Effector memory CD4-positive, alpha-beta T cell (primary cell): Measurements from ENCODE around the gene TMEM98.
"Not testable (repeated sequence)": the region's sequence is repeated elsewhere in the genome, so short reads cannot be mapped to it uniquely, and the experiment has no call there.

Experiments used
- DNase-seq, 3 donors: peaks; one replicate each; pipeline ENCODE4 v3.0.0-alpha.2; 2020
- H3K27ac ChIP-seq: 2 replicates; pipeline ENCODE4 v1.7.0; 2013; ENCODE audit warnings: mild to moderate bottlenecking, low read length, moderate library complexity; ENCODE audit not compliant: insufficient read depth, poor library complexity, severe bottlenecking
- H3K27me3 ChIP-seq: replicated peaks from 2 replicates; pipeline ENCODE4 v1.7.0; 2013; ENCODE audit warnings: mild to moderate bottlenecking, low read length; ENCODE audit not compliant: insufficient read depth, control insufficient read depth, poor library complexity, severe bottlenecking
- H3K36me3 ChIP-seq: 2 replicates; pipeline ENCODE4 v1.7.0; 2013; ENCODE audit warnings: mild to moderate bottlenecking, low read length, moderate library complexity; ENCODE audit not compliant: control insufficient read depth, insufficient read depth
- H3K4me1 ChIP-seq: 2 replicates; pipeline ENCODE4 v1.7.0; 2013; ENCODE audit warnings: low read length, mild to moderate bottlenecking; ENCODE audit not compliant: control insufficient read depth, insufficient read depth, poor library complexity, severe bottlenecking
- H3K4me3 ChIP-seq: 2 replicates; pipeline ENCODE4 v1.7.0; 2013; ENCODE audit warnings: low read length, low read depth, mild to moderate bottlenecking; ENCODE audit not compliant: insufficient read depth, poor library complexity, severe bottlenecking
- H3K9me3 ChIP-seq: 2 replicates; pipeline ENCODE4 v1.7.0; 2013; ENCODE audit warnings: mild to moderate bottlenecking, low read length, moderate library complexity; ENCODE audit not compliant: control insufficient read depth

The TMEM98 gene

GRCh38 chr17:32969231-32969630 is 41.3 kb downstream of the TMEM98 start:
- H3K27ac ChIP-seq, DNase-seq, H3K27me3 ChIP-seq, H3K4me1 ChIP-seq, H3K9me3 ChIP-seq, H3K36me3 ChIP-seq, H3K4me3 ChIP-seq: not testable (repeated sequence)

- Histone ChIP-seq H3K27ac (no peak overlapping the region), H3K9me3 (no peaks in the 10 kb centered on the region), H3K4me3 (no peak overlapping the region), H3K4me1 (no peaks in the 10 kb centered on the region), H3K36me3 (no peaks in the 10 kb centered on the region), H3K27me3 (no peaks in the 10 kb centered on the region)
- no peak for DNase-seq
Observed at GRCh38 chr17:32970281-32970680, 42.3 kb downstream of the TMEM98 start.

DNA sequence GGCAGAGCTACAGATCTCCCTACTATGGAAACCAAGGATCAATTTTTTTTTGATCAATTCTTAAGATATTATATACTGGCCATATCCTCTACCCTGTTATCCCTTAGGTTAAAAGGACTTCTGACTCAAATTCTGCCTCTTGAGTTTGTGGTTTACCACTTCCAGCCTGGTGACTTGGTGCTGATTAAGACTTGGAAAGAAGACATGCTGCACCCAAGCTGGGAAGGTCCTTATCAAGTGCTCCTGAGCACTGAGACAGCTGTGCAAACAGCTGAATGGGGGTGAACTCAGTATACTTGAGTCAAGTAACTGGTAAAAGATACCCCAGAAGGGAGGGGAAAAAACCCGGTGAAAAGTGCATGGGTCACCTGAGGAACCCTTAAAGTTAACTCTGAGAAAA is 43.2 kb downstream of the TMEM98 start:
- H3K27ac ChIP-seq, result no peak overlapping the region
- no peak for DNase-seq

DNA sequence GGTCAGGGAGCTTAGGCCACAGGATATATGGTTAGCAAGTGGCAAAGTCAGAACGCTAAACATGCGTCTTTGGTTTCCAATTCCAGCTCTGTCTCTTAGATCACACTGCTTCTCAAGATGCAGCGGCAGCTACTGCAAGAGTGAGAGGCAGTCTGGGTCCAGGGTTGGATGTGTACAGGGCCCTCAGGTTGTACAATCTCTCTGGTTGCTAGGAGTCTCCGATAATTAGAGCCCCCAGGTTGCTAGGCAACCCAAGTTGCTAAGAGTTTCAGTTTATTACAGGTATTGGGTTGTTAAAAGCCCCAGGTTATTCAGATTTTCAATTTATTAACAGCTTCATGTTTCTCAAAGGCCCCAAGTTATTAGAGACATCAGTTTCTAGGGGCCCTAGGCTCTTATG is 48.2 kb downstream of the TMEM98 start:
- Histone ChIP-seq H3K36me3 (no peaks in the 10 kb centered on the region), H3K9me3 (no peaks in the 10 kb centered on the region)

More for the DNA sequence above, 43.2 kb downstream of the TMEM98 start:
- Histone ChIP-seq H3K4me1 (no peaks in the 10 kb centered on the region), H3K9me3 (no peaks in the 10 kb centered on the region), H3K4me3 (no peak overlapping the region), H3K36me3 (no peaks in the 10 kb centered on the region), H3K27me3 (no peaks in the 10 kb centered on the region)

GRCh38 chr17:32976605-32977004 is 48.7 kb downstream of the TMEM98 start:
- no peak for DNase-seq
- Histone ChIP-seq H3K9me3 (no peaks in the 10 kb centered on the region), H3K4me1 (no peaks in the 10 kb centered on the region), H3K27ac (no peak overlapping the region), H3K4me3 (no peak overlapping the region), H3K27me3 (no peaks in the 10 kb centered on the region), H3K36me3 (no peaks in the 10 kb centered on the region)

More for the DNA sequence above, 48.2 kb downstream of the TMEM98 start:
- H3K27me3 ChIP-seq, result no peaks in the 10 kb centered on the region
- H3K4me1 ChIP-seq, result no peaks in the 10 kb centered on the region
- no peak overlapping the region for H3K27ac ChIP-seq
- H3K4me3 ChIP-seq, result no peak overlapping the region
- no peak for DNase-seq

DNA sequence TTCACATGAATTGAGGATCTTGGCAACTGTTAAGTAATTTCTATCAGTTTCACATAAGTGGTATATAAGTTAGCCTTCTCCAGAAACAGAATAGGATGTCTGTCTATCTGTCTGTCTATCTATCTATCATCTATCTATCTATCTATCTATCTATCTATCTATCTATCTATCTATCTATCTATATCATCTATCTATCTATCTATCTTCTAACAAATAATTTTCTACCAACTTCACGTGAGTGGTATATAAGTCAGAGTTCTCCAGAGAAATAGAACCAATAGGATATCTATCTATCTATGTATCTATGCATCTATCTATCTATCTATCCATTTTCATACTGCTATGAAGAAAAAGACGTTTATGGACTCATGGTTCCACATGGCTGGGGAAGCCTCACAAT is 52.3 kb downstream of the TMEM98 start:
- no peaks in the 10 kb centered on the region for H3K4me1 ChIP-seq
- H3K9me3 ChIP-seq, result no peaks in the 10 kb centered on the region
- no peaks in the 10 kb centered on the region for H3K27me3 ChIP-seq
- no peak overlapping the region for H3K4me3 ChIP-seq
- no peak overlapping the region for H3K27ac ChIP-seq
- DNase-seq, result no peak
- no peaks in the 10 kb centered on the region for H3K36me3 ChIP-seq

- not testable (repeated sequence) for DNase-seq, H3K9me3 ChIP-seq, H3K36me3 ChIP-seq, H3K27ac ChIP-seq, H3K4me1 ChIP-seq, H3K4me3 ChIP-seq, H3K27me3 ChIP-seq
Observed at GRCh38 chr17:32981611-32982010, 53.7 kb downstream of the TMEM98 start.

- H3K9me3 ChIP-seq, result no peaks in the 10 kb centered on the region
- DNase-seq, result no peak
- H3K4me1 ChIP-seq, result no peaks in the 10 kb centered on the region
- H3K4me3 ChIP-seq, result no peak overlapping the region
- no peaks in the 10 kb centered on the region for H3K36me3 ChIP-seq
- H3K27ac ChIP-seq, result no peak overlapping the region
- no peaks in the 10 kb centered on the region for H3K27me3 ChIP-seq
Observed at GRCh38 chr17:32985050-32985756, 57.2 kb downstream of the TMEM98 start.

DNA sequence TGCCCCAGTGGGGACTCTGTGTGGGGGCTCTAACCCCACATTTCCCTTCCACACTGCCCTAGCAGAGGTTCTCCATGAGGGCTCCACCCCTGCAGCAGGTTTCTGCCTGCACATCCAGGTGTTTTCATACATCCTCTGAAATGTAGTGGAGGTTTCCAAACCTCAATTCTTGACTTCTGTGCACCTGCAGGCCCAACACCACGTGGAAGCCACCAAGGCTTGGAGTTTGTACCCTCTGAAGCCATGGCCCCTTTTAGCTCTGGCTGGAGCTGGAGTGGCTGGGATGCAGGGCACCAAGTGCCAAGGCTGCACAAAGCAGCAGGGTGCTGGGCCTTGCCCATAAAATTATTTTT is 59.5 kb downstream of the TMEM98 start:
- not testable (repeated sequence) for H3K36me3 ChIP-seq, H3K4me1 ChIP-seq, H3K27ac ChIP-seq, H3K27me3 ChIP-seq, DNase-seq, H3K4me3 ChIP-seq, H3K9me3 ChIP-seq

DNA sequence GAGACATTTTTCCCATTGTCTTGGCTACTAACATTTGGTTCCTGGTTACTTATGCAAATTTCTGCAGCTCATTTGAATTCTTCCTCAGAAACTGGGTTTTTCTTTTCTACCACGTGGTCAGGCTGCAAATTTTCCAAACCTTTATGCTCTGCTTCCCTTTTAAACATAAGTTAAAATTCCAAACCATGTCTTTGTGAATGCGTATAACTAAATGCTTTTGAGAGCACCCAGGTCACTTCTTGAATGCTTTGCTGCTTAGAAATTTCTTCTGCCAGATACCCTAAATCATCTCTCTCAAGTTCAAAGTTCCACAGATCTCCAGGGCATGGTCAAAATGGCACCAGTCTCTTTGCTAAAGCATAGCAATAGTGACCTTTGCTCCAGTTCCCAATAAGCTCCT is 59.9 kb downstream of the TMEM98 start:
- not testable (repeated sequence) for DNase-seq, H3K4me1 ChIP-seq, H3K9me3 ChIP-seq, H3K36me3 ChIP-seq, H3K27me3 ChIP-seq, H3K4me3 ChIP-seq, H3K27ac ChIP-seq
